ENCODE data around the gene C2CD4B.

C2CD4B gene

GRCh38 chr15:62147149-62147548, 17.9 kb downstream of the C2CD4B start:
- DNase-seq = no peak

- no peak for DNase-seq
Measured at GRCh38 chr15:62145015-62145735, 19.9 kb downstream of the C2CD4B start.

GRCh38 chr15:62142736-62143135, 22.3 kb downstream of the C2CD4B start:
- DNase-seq = no peak

GRCh38 chr15:62141643-62142588, 23.2 kb downstream of the C2CD4B start:
- DNase-seq = no peak

- DNase-seq = no peak
Measured at GRCh38 chr15:62141200-62141599, 23.9 kb downstream of the C2CD4B start.

- DNase-seq = peak; percentile 28
Measured at GRCh38 chr15:62138124-62138523, 27.0 kb downstream of the C2CD4B start.

- no peak for DNase-seq
Measured at GRCh38 chr15:62136911-62137865, 27.9 kb downstream of the C2CD4B start.

GRCh38 chr15:62135532-62136134, 29.5 kb downstream of the C2CD4B start:
- DNase-seq = peak; percentile 24

GRCh38 chr15:62133141-62133540, 31.9 kb downstream of the C2CD4B start:
- DNase-seq = no peak

- no peak for DNase-seq
Measured at GRCh38 chr15:62128916-62129315, 36.2 kb downstream of the C2CD4B start.

GRCh38 chr15:62126364-62126763, 38.7 kb downstream of the C2CD4B start:
- no peak for DNase-seq

GRCh38 chr15:62125773-62126172, 39.3 kb downstream of the C2CD4B start:
- DNase-seq = peak; percentile 39

GRCh38 chr15:62124973-62125303, 40.1 kb downstream of the C2CD4B start:
- DNase-seq = no peak

- peak; percentile 19 for DNase-seq
Measured at GRCh38 chr15:62124176-62124972, 40.7 kb downstream of the C2CD4B start.

- DNase-seq = no peak
Measured at GRCh38 chr15:62122249-62122648, 42.8 kb downstream of the C2CD4B start.

- DNase-seq = no peak
Measured at GRCh38 chr15:62121273-62122015, 43.6 kb downstream of the C2CD4B start.

- no peak for DNase-seq
Measured at GRCh38 chr15:62120776-62121175, 44.3 kb downstream of the C2CD4B start.

- no peak for DNase-seq
Measured at GRCh38 chr15:62119874-62120273, 45.2 kb downstream of the C2CD4B start.

- DNase-seq = peak; percentile 95
Measured at GRCh38 chr15:62119227-62119864, 45.7 kb downstream of the C2CD4B start.

GRCh38 chr15:62118520-62119226, 46.4 kb downstream of the C2CD4B start:
- no peak for DNase-seq
